GM23338 (cell line): ENCODE data around the gene ST3GAL2. TPM values are rescaled to one million over a fixed set of nuclear protein-coding genes. Genes with fewer than 3 reads are reported as not detected.

Experiments used
- ATAC-seq: fragments of 200-7000 bp; cut with Tn5 transposase; 3 replicates; pipeline ENCODE4 v1.9.1; 2020
- DNase-seq: peaks from one replicate; pipeline ENCODE4 v3.0.0-alpha.2; 2015; ENCODE audit warnings: low spot score
- H2AFZ ChIP-seq: fragments of 200-600 bp; sonication (generic); 2 replicates; pipeline ENCODE4 v1.8.0; 2016; ENCODE audit warnings: antibody characterized with exemption, mild to moderate bottlenecking, moderate library complexity
- H3F3A ChIP-seq: fragments of 200-600 bp; sonication (generic); replicated peaks from 2 replicates; pipeline ENCODE4 v1.8.0; 2017; ENCODE audit warnings: antibody characterized with exemption, mixed run types, low read depth
- H3K27ac ChIP-seq: fragments of 200-600 bp; sonication (generic); 2 replicates; pipeline ENCODE4 v1.6.1; 2016; ENCODE audit warnings: low read depth
- H3K27me3 ChIP-seq: fragments of 200-600 bp; sonication (generic); 2 replicates; pipeline ENCODE4 v1.8.0; 2016; ENCODE audit warnings: mild to moderate bottlenecking, mixed run types, moderate library complexity; ENCODE audit not compliant: insufficient read depth
- H3K36me3 ChIP-seq: fragments of 200-600 bp; sonication (generic); 2 replicates; pipeline ENCODE4 v1.8.0; 2016; ENCODE audit warnings: mild to moderate bottlenecking; ENCODE audit not compliant: insufficient read depth
- H3K4me1 ChIP-seq: fragments of 200-600 bp; sonication (generic); 2 replicates; pipeline ENCODE4 v1.8.0; 2016; ENCODE audit warnings: mild to moderate bottlenecking, moderate library complexity; ENCODE audit not compliant: insufficient read depth
- H3K4me2 ChIP-seq: fragments of 200-600 bp; sonication (generic); 2 replicates; pipeline ENCODE4 v1.7.1; 2017; ENCODE audit warnings: mixed run types
- H3K4me3 ChIP-seq: fragments of 200-600 bp; sonication (generic); 2 replicates; pipeline ENCODE4 v1.6.1; 2016; ENCODE audit warnings: mixed run types
- H3K79me2 ChIP-seq: fragments of 200-600 bp; sonication (generic); replicated peaks from 2 replicates; pipeline ENCODE4 v1.8.0; 2017; ENCODE audit warnings: mild to moderate bottlenecking; ENCODE audit not compliant: insufficient read depth
- H3K9me2 ChIP-seq: fragments of 200-600 bp; sonication (generic); 2 replicates; pipeline ENCODE4 v1.8.0; 2017; ENCODE audit not compliant: insufficient read depth
- H4K20me1 ChIP-seq: fragments of 200-600 bp; sonication (generic); replicated peaks from 2 replicates; pipeline ENCODE4 v1.8.0; 2017; ENCODE audit warnings: mild to moderate bottlenecking; ENCODE audit not compliant: insufficient read depth
- H3K27ac Mint-ChIP-seq: 2 replicates; pipeline ENCODE4 v1.8.0; 2020; ENCODE audit warnings: inconsistent platforms, mild to moderate bottlenecking, moderate library complexity, mixed read lengths
- H3K27me3 Mint-ChIP-seq: 3 replicates; pipeline ENCODE4 v1.8.0; 2022; ENCODE audit warnings: low read depth, mild to moderate bottlenecking, moderate library complexity, mixed read lengths, inconsistent platforms; ENCODE audit not compliant: insufficient read depth, poor library complexity
- H3K36me3 Mint-ChIP-seq: 3 replicates; pipeline ENCODE4 v1.8.0; 2021; ENCODE audit warnings: low read depth, mild to moderate bottlenecking, inconsistent platforms, moderate library complexity, mixed read lengths
- H3K4me1 Mint-ChIP-seq: 3 replicates; pipeline ENCODE4 v1.8.0; 2020; ENCODE audit warnings: mild to moderate bottlenecking, inconsistent platforms, mixed read lengths
- H3K4me3 Mint-ChIP-seq: 3 replicates; pipeline ENCODE4 v1.8.0; 2021; ENCODE audit warnings: moderate library complexity, mild to moderate bottlenecking, inconsistent platforms, mixed read lengths
- H3K9me3 Mint-ChIP-seq: 3 replicates; pipeline ENCODE4 v1.8.0; 2020; ENCODE audit warnings: moderate library complexity, mild to moderate bottlenecking, inconsistent platforms, mixed read lengths
- CTCF ChIP-seq, 2 experiments: fragments of 200-600 bp in 1 of 2; sonication (generic) in 1 of 2; conservative IDR thresholded peaks; 2 replicates each; pipeline versions ENCODE4 v1.5.1 to v1.6.1; 2016 to 2017; ENCODE audit warnings: antibody characterized with exemption in 2 of 2, low read depth in 2 of 2, mild to moderate bottlenecking in 2 of 2, moderate library complexity in 1 of 2
- ETS1 ChIP-seq: IDR thresholded peaks from 2 replicates; pipeline ENCODE4 v1.6.1; 2016; ENCODE audit warnings: antibody characterized with exemption
- EZH2 ChIP-seq: fragments of 200-600 bp; sonication (generic); IDR thresholded peaks from one replicate; pipeline ENCODE4 v1.8.0; 2017; ENCODE audit warnings: antibody characterized with exemption, mild to moderate bottlenecking, low read depth; ENCODE audit not compliant: unreplicated experiment
- EZH2phosphoT487 ChIP-seq: fragments of 200-600 bp; sonication (generic); IDR thresholded peaks from one replicate; pipeline ENCODE4 v1.8.1; 2018; ENCODE audit warnings: antibody characterized with exemption; ENCODE audit not compliant: unreplicated experiment
- JUNB ChIP-seq: IDR thresholded peaks from one replicate; pipeline ENCODE4 v1.6.1; 2016; ENCODE audit warnings: antibody characterized with exemption; ENCODE audit not compliant: unreplicated experiment
- NANOG ChIP-seq: IDR thresholded peaks from 2 replicates; pipeline ENCODE4 v1.6.1; 2016; ENCODE audit warnings: antibody characterized with exemption, borderline replicate concordance
- POLR2AphosphoS5 ChIP-seq: IDR thresholded peaks from 2 replicates; pipeline ENCODE4 v1.6.1; 2016; ENCODE audit warnings: antibody characterized with exemption, low read depth
- STAT1 ChIP-seq: IDR thresholded peaks from one replicate; pipeline ENCODE4 v1.6.1; 2016; ENCODE audit warnings: antibody characterized with exemption; ENCODE audit not compliant: unreplicated experiment
- ZNF114 ChIP-seq: fragments of 250-450 bp; sonication (Bioruptor Pico); IDR thresholded peaks from 2 replicates; pipeline ENCODE4 v1.5.0; 2020; ENCODE audit warnings: mild to moderate bottlenecking, moderate library complexity
- ZNF331 ChIP-seq: fragments of 250-450 bp; sonication (Bioruptor Pico); IDR thresholded peaks from 2 replicates; pipeline ENCODE4 v1.5.0; 2020; ENCODE audit warnings: low read depth, mild to moderate bottlenecking, moderate library complexity
- ZNF462 ChIP-seq: fragments of 250-450 bp; sonication (Bioruptor Pico); IDR thresholded peaks from 2 replicates; pipeline ENCODE4 v1.5.0; 2020; ENCODE audit warnings: mild to moderate bottlenecking, moderate library complexity
- polyA plus RNA-seq: library from polyadenylated mRNA; unstranded; fragments of >200 nt; fragmentation: Nextera tagmentation; extraction: Ambion mirVana; gene quantifications from 2 replicates; pipeline ENCODE4 v1.2.1, GENCODE V29; 2016
- total RNA-seq: library from RNA; depleted of rRNA; stranded (reverse); fragments of >200 nt; shearing (Covaris generic); gene quantifications from 2 replicates; pipeline ENCODE4 v1.2.3, GENCODE V29; 2014

ST3GAL2 gene
- total and polyA plus RNA-seq, 2 experiments from 2014 or later, result 12.3 to 39.8 TPM

GRCh38 chr16:70398177-70398743, 40.6 kb downstream of the ST3GAL2 start:
- Histone ChIP-seq H3K4me1 (no peaks in the 10 kb centered on the region), H3K4me2 (no peak overlapping the region), H3K79me2 (peaks cover 5% of the 10 kb centered on the region; the same call in 1 of the 2 replicates), H3K4me3 (no peak overlapping the region), H4K20me1 (peaks cover 9% of the 10 kb centered on the region), H3K27me3 (no peaks in the 10 kb centered on the region), H3F3A (peaks cover 4% of the 10 kb centered on the region), H3K9me2 (no peaks in the 10 kb centered on the region), H3K36me3 (peaks cover 4% of the 10 kb centered on the region; the same call in 1 of the 2 replicates), H2AFZ (no peak overlapping the region), H3K27ac (0 out of 2 replicates have a peak overlapping the region, but pooled peaks have one; percentile 45)
- ATAC-seq, result no peak
- no peak overlapping the region for H3K27ac Mint-ChIP-seq
- no peak for DNase-seq
- peaks cover 5% of the 10 kb centered on the region for H3K27me3 Mint-ChIP-seq
- TF ChIP-seq ZNF114 (CRISPR knock-in tag) (no peak), ZNF462 (CRISPR knock-in tag) (no peak), ZNF331 (no peak), CTCF (conservative IDR thresholded peaks at IDR 0.05; ENCODE audit: low read depth in 2 of 2) (no peak), EZH2phosphoT487 (no peak), ETS1 (no peak), POLR2AphosphoS5 (no peak), STAT1 (no peak), JUNB (no peak), EZH2 (no peak), NANOG (no peak)
- peaks cover 3% of the 10 kb centered on the region; the same call in 1 of the 3 replicates for H3K36me3 Mint-ChIP-seq
- peaks cover 14% of the 10 kb centered on the region for H3K4me1 Mint-ChIP-seq
- no peak overlapping the region for H3K4me3 Mint-ChIP-seq
- H3K9me3 Mint-ChIP-seq, result no peaks in the 10 kb centered on the region
